Colon (tissue), 2 donors: ENCODE data around the gene IMPDH2.

ENCODE experiments used
- FAIRE-seq: peaks from 2 replicates; lab custom pipeline; 2012; peaks lifted over from hg19 to GRCh38; lab: Jason Lieb, UNC
- donor health status: control.
- donor health status: control.

The IMPDH2 gene

GRCh38 chr3:49005303-49005680 lies 23.9 kb downstream of the IMPDH2 start:
- FAIRE-seq = no peak

GRCh38 chr3:49004352-49005302 lies 24.6 kb downstream of the IMPDH2 start:
- FAIRE-seq = no peak

GRCh38 chr3:49001155-49001554 lies 28.0 kb downstream of the IMPDH2 start:
- no peak for FAIRE-seq

GRCh38 chr3:48999085-48999858 lies 29.9 kb downstream of the IMPDH2 start:
- no peak for FAIRE-seq

- FAIRE-seq = no peak
Measured at GRCh38 chr3:48997714-48998637, 31.2 kb downstream of the IMPDH2 start.

- no peak for FAIRE-seq
Measured at GRCh38 chr3:48997102-48997635, 32.0 kb downstream of the IMPDH2 start.

GRCh38 chr3:48996640-48997039 lies 32.6 kb downstream of the IMPDH2 start:
- FAIRE-seq = no peak

DNA sequence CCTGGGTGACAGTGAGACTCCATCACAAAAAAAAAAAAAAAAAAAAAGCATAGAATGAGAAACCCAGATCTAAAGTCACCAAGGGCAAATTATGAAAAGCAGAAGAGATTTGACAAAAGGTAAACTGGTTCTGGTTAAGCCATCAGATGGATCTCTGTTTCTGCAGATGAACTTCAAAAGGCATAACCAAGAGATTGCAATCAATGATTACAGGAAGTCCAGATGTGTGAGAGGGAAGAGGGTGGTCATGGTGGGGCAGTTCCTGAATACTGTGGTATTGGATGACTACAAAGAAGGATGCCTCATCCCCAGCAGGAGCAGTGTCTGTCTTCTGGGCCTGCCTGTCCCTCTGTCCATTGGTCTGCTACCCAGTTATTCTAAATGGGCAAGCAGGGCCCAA lies 35.4 kb downstream of the IMPDH2 start:
- no peak for FAIRE-seq

DNA sequence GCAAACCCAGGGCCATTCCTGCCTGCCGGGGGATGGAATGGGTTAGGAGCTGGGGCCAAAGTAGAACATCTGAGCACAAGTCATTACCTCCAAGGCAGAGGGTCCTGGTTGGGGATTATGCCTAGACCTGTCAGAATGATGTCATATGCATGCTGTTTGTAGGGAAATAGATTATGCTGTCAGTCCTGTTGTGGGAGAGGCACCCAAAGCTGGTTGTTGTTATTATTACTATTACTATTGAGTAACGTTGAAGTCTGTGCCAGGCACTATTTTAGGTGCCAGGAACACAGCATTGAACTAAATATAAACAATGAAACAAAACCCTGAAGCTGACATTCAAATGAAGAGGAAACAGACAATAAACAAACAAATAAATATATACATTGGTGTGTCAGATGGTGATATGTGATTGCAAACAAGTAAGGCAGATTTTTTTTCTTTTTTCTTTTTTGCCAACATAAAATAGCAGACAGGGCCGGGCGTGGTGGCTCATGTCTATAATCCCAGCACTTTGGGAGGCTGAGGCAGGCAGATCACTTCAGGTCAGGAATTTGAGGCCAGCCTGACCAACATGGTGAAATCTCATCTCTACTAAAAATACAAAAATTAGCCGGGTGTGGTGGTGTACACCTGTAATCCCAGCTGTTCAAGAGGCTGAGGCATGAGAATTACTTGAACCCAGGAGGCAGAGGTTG lies 37.2 kb downstream of the IMPDH2 start:
- no peak for FAIRE-seq

GRCh38 chr3:48990636-48991469 lies 38.3 kb downstream of the IMPDH2 start:
- FAIRE-seq = no peak

GRCh38 chr3:48989796-48990635 lies 39.2 kb downstream of the IMPDH2 start, which contains the start of gene P4HTM:
Gene P4HTM, plus strand, starts transcription at chr3:48990241. Its CDS starts 16 bp downstream, at chr3:48990257.
- FAIRE-seq = no peak

DNA sequence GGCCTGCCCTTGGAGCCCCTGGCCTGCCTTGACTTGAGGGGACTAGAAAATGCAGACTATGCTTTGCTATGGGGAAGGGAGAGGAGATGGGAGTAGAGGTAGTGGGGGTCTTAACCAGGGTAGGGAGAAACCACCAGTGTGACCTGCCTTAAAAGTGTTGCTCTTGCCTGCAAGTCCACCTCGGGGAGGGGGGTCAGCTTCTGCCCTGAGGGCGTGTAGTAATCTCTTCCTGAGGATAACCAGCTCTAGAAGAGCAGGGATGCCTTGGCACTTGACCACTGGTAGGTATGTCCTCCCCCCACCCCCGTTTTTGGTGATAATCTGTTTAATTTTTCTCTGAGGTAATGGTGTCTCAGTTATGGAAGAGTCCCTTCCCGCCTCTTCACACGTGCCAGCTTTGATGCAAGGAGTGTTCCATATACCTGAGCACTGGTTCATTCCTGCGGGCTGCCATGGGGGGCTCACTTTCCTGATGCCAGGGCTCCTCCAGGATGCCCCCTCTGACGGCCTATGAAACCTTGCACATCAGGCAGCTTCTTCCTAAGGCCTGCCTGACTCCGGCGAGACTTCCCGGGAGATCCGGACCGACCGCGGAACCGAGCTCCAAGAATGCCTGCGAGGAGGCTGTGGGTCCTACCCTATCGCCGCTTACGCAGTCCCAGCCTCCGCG lies 39.9 kb downstream of the IMPDH2 start:
- no peak for FAIRE-seq

DNA sequence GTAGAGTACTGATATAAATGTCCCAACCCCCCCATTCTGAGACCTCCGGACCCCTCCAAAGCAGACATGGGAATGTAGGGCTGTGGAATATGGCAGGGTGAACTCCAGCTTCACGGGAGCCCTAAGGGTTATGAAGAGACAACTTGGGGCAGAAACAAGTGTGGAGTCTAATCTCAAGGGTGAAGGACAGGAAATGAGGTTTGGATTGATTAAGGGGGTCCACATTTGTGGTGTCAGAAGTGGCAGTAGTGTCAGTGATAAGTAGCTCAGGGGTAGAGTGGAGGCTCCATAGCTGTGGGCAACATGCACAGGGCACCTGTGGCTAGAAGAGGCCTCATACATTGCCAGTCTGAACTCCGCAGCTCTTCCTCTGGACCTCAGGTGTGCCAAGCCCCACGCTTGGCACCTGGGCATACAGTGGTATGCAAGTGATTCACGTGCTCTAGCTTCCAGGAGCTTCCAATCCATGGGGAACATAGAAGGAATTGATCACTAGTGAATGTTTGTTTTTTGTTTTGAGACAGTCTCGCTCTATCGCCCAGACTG lies 43.3 kb downstream of the IMPDH2 start:
- FAIRE-seq = no peak

DNA sequence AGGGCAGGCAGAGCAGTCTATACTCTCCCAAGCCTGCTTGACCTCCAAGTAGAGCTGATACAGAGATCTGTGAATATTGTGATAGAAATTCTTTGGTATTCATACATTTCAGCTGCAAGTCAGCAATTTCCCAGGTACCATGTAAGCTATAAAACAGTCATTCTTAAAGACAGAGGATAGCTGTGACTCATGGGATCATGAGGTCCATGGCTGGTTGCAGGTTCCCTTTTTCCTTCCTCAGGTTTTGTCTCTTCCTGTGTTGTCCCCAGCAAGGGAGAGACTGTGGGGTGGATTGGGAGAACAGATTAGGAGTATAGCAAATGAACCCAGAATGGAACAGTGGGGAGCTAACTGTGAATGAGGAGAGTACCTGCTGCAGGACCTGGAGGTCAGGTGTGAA lies 44.5 kb downstream of the IMPDH2 start:
- FAIRE-seq = no peak

DNA sequence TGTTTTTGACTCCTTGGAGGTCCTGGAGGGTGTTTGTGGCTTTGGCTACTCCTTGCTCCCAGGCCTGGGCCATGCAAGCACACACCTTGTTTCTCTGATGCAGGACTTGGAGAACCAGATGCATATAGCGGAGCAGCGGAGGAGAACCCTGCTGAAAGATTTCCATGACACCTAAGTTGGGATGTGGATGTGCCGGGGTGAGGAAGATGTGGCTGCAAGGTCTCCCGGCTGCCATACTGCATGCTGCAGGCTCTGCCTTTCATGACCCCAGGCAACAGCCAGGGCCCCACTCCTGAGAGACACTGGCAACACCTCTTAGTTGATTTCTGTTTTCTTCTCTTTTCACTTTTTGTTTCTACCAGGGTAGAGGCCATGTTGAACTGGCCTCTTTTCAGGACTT lies 46.1 kb downstream of the IMPDH2 start:
- FAIRE-seq = no peak

GRCh38 chr3:48982686-48983085 lies 46.5 kb downstream of the IMPDH2 start:
- no peak for FAIRE-seq

DNA sequence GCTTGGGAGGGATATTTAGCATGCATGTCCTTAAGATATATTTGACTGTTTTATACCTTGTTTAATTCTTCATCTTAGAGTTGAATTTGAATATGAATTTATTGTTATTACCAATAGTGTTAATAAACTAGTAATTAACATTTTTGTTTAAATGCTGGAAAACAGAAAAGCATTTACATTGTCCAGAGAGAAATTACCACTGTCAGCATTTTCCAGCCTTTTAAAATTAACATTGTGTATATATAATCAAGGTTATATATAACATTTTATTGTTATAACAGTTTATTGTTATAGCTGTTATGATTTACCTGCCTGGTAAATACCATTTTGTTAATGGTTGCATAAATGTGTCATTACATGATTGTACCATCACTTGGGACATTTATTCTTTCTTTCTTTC lies 47.2 kb downstream of the IMPDH2 start:
- peak; percentile 5 for FAIRE-seq

DNA sequence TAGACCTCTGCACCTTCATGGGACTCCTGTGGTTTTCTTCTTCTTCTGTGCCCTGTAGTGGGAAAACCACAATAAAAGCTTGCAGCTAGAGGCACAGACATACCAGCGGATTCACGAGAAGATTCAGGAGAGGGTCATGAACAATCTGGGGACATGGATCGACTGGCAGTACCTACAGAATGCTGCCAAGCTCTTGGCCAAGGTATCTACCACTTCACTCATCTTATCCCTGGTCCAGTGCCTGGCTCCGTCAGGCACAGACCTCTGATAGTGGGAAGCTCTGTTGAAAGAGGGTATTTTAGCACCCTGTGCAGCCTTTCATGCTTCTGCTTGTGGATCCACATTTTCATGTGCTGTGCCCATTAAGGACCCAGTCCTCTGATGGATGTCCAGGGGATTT lies 48.9 kb downstream of the IMPDH2 start:
- FAIRE-seq = no peak
